T follicular helper cell (primary cell): ENCODE results near the gene PPIH.
"Not testable (repeated sequence)": the region's sequence is repeated elsewhere in the genome, so short reads cannot be mapped to it uniquely, and the experiment has no call there.

Source experiments
- DNase-seq: peaks from one replicate; pipeline ENCODE4 v3.0.0-alpha.2; 2020; ENCODE audit warnings: low read depth
- total RNA-seq, 2 experiments: gene quantifications; one replicate each; lab custom pipeline; 2026; lab: John Stamatoyannopoulos, UW

Gene PPIH
- total RNA-seq, result 33.5 to 52.4 reads per million in 2 experiments

DNA sequence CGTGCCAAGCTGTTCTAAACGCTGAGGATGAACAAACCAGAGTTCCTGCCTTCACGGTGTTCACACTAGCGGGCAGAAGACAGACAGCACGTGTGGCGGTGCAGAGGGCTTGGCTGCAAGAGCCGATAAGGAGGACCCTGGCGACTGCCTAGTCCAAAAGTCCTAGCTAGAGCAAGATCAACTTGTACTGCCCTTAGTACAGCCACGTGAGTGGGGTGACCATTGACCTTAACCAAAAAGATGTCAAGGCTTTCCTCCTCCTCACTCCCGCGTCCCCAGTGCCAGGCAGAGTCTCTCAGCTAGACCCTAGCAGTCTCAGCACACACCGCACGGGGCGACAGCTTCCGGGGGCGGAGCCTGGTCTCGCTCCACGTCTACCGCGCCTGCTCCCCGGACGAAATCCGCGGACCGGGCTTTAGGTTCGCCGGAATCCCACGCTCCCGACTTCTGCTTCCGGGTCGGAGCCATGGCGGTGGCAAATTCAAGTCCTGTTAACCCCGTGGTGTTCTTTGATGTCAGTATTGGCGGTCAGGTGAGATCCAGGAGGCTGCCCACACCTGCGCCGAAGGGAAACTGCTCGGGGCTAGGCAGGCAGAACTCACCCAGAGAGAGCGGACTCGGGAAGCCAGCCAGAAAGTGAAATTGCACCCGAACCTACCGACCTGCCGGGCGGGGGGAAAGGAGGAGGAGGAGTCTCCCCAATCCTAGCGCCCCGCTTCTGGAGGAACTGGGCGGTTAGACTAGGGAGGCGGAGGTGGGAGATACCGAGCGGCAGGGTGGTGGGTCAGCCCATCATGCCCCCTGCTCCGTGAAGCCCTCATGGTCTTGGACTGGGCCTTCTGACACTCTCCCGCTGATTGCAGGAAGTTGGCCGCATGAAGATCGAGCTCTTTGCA is at the start of gene PPIH:
TSS of gene PPIH (plus strand) at position 443 of the 896 bp plus-strand sequence. CDS start at position 467, 24 bp downstream.
- peak; percentile 91 for DNase-seq

- DNase-seq, result no peak
Measured at GRCh38 chr1:42613803-42614131, 44.5 kb upstream of the PPIH start.

GRCh38 chr1:42618866-42619265 is 39.4 kb upstream of the PPIH start:
- no peak for DNase-seq

DNA sequence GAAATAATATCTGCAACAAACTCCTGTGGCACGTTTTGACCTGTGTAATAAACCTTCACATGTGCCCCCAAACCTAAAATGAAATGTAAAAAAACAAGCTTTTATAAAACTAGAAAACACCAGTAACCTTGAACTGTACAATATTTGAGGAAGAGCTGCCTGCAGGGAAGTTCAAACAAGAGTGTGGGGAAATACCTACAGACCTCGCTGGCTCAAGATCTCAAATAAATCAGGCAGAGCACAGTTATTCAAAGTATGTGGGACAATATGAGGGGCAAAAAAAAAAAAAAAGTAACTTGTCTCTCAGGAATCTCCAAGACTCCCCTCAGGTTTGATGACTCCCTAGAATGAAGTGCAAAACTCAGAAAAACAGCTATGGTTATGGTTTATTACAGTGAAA is 37.9 kb upstream of the PPIH start:
- no peak for DNase-seq

DNA sequence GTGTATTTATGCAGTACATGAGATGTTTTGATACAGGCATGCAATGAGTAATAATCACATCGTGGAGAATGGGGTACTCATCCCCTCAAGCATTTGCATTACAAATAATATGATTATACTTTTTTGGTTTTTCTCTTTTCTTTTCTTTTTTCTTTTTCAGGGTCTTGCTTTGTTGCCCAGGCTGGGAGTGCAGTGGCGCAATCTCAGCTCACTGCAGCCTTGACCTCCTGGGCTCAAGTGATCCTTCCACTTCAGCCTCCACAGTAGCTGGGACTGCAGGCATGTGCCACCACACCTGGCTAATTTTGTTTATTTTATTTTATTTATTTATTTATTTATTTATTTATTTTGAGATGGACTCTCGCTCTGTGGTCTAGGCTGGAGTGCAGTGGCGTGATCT is 37.0 kb upstream of the PPIH start:
- DNase-seq, result not testable (repeated sequence)

DNA sequence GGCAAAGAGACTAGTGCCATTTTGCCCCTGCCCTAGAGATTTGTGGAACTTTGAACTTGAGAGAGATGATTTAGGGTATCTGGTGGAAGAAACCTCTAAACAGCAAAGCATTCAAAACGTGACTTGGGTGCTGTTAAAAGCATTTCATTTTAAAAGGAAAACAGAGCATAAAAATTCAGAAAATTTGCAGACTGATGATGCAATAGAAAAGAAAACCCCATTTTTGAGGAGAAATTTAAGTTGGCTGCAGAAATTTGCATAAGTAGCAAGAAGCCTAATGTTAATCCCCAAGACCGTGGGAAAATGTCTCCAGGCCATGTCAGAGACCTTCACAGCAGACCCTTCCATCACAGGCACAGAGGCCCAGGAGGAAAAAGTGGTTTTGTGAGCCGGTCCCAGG is 31.0 kb upstream of the PPIH start:
- not testable (repeated sequence) for DNase-seq

GRCh38 chr1:42639116-42639515 is 19.1 kb upstream of the PPIH start:
- DNase-seq, result no peak

GRCh38 chr1:42646056-42646455 is 12.2 kb upstream of the PPIH start:
- DNase-seq, result no peak

- DNase-seq, result no peak
Measured at GRCh38 chr1:42657201-42657600, 1.0 kb upstream of the PPIH start.

GRCh38 chr1:42658877-42659337 is 684 bp downstream of the PPIH start:
- no peak for DNase-seq

DNA sequence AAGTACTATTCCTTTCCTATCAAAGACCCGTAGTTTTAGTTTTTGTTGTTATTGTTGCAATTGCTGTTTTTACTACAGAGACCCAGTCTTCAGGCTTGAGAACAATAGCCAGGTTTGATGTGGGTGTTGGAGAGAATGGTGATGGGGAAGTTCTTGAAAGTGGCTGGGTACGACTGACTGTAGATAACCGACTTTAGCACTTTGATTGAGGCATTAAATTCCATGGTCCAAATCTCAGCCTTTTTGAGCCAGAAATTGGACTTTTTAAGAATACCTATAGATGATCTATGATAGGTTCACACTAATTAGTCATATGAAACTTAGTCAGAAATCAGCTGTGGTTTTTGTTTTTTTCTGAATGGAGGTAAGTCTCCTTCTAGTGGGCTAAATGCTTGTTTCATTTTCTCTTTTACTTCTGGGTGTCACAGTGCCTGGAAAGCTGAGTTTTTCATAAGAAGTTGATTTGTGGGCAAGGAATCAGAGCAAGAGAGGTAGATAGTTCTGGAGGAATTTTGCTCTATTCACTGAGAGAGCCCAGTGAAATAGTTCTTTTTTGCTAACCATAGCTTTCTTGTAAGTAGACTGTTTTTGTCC is 2.8 kb downstream of the PPIH start:
- no peak for DNase-seq

DNA sequence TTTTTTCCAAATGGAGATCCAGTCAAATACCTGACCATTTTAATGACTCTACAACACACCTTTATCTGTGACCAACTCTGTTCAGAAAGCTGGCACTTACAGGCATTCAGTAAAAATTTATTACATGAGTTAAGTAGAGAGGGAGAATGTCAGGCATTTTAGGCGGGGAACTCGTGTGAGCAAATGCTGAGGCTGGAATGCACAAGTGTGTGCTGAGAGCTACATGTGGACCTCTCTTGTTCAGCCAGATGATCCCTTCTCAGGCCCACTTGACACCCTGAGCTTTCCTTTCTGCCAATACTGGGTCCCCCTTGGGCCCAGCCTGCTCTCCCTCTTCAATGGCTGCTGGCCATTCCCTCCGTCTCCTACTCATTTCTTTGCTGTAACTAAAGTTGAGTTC is 11.7 kb downstream of the PPIH start:
- DNase-seq, result no peak

- DNase-seq, result no peak
Measured at GRCh38 chr1:42670425-42670824, 12.2 kb downstream of the PPIH start.

DNA sequence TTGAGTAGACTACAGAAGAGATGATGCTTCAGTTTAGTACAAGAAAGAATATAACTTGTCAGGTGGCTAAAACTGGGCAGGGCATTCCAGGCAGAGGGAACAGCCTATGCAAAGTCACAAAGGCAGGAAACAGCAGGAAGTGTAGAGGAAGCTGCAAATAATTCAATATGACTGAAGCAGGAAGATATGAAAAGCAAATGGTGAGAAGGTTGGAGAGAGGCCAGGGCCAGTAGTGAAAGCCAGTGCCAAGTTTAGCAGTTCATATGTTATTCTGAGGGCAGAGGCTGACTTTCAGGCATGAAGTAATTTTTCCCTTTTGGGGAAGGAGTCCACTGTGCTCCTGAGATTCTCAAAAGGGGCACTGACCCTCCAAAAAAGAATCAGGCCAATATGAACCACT is 16.0 kb downstream of the PPIH start:
- DNase-seq, result no peak

GRCh38 chr1:42674682-42675081 is 16.5 kb downstream of the PPIH start:
- DNase-seq, result no peak

DNA sequence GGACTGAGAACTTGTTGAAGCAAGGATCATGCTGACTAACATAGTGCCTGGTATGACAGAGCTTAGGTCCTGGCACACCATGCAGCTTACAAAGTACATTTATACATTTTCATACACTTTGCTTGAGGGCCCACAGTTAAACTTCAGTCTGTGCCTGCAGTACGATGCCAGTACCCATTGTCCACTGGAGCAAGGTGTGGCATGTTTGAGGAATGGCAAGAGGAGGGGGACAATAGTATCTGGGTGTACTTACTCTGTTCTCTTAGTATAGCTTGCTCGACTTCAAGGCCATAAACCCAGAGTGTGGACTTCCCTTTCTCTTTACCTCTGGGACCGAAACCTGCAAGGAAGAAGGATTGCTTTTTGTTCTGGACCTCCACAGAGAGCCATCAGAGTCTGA is 17.2 kb downstream of the PPIH start:
- DNase-seq, result no peak

- DNase-seq, result no peak
Measured at GRCh38 chr1:42676534-42677087, 18.4 kb downstream of the PPIH start.

DNA sequence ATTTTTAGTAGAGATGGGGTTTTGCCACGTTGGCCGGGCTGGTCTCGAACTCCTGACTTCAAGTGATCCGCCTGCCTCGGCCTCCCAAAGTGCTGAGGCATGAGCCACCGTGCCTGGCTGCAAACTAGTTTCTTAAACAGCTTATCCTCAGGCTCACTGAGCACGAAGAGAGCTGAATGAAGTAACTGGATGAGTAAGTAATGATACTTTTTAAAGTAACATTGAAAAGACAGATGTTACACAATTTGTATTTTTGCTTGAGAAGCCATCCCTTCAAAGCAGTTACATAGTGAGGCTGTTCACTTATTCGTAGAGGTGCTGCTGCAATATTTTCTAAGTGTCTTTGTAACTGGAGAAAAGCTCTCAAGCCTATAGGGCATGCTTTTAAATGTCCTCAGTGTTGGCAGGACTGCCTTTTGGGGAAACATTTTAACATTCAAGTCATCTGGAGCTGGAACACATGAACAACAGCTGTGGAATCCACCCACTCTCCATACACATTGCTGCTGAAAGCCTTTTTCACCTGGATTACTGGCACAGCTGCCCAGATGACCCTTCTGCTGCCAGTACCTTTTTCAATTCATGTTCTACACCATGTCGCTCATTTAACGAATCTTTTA is 21.3 kb downstream of the PPIH start:
- no peak for DNase-seq

- no peak for DNase-seq
Measured at GRCh38 chr1:42680055-42680454, 21.8 kb downstream of the PPIH start.

DNA sequence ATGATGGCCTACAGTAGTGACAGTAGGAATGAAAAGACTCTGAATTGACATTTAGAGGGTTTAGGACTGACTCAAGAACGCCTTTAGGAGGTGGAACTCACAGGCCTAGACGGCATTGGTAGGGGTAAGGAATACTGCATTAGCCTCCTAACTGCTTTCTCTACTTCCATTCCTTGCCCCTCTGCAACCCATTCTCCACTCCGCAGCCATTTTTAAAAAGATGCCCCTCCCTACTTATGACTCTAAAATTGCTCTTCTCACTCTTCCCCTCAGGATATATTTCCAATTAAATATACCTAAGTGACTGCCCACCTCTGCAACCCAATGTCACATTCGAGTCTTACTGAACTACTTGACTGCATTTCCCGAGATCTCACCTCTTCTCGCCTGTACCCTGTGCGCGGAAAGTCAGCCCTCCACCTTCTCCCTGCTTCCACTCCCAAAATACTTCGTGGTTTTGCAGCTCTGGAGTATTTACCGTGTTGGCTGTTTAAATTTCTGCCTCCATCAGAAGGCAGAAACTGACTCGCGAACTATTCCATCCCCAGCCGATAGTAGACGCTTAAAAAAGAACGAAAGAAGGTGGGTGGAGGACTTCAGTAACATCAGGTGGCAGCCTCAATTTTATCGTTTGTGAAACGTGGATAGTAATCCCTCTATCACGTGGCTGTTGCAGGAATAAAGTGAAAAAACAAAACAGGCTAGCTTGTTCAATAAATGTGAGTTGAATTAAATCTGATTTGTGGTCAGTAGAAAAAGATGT is 22.9 kb downstream of the PPIH start:
- DNase-seq, result no peak

GRCh38 chr1:42681741-42682483 is 23.7 kb downstream of the PPIH start, which contains the start of gene YBX1:
YBX1 (plus strand) TSS chr1:42682418; CDS start chr1:42682566, 148 bp downstream.
- DNase-seq, result peak; percentile 91
